ENCODE measurements around the gene GCLM. TPM values are rescaled to one million over a fixed set of nuclear protein-coding genes. Genes with fewer than 3 reads are reported as not detected.

The GCLM gene
- total and polyA plus RNA-seq, 9 of the 15 experiments (the other 6 are each of a cell fraction or from before 2014, with no cell fraction given) = 9.3 to 71.6 (median 24.5) TPM

- TF ChIP-seq, protein P1, sequence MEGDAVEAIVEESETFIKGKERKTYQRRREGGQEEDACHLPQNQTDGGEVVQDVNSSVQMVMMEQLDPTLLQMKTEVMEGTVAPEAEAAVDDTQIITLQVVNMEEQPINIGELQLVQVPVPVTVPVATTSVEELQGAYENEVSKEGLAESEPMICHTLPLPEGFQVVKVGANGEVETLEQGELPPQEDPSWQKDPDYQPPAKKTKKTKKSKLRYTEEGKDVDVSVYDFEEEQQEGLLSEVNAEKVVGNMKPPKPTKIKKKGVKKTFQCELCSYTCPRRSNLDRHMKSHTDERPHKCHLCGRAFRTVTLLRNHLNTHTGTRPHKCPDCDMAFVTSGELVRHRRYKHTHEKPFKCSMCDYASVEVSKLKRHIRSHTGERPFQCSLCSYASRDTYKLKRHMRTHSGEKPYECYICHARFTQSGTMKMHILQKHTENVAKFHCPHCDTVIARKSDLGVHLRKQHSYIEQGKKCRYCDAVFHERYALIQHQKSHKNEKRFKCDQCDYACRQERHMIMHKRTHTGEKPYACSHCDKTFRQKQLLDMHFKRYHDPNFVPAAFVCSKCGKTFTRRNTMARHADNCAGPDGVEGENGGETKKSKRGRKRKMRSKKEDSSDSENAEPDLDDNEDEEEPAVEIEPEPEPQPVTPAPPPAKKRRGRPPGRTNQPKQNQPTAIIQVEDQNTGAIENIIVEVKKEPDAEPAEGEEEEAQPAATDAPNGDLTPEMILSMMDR (IDR thresholded peaks at IDR 0.05 in 2 of 3, conservative IDR thresholded peaks at IDR 0.05 in 1 of 3; ENCODE audit: insufficient read depth in 2 of 3, low read depth in 1 of 3, low read length in 3 of 3) = peak; percentile 31 to 51 (median 40); a peak in 5 of 6 replicates
- no peak for TF ChIP-seq MAFK (IDR thresholded peaks at IDR 0.05; ENCODE audit: low read length)
- no peak for TF ChIP-seq SIRT6 (IDR thresholded peaks at IDR 0.05; ENCODE audit: low read depth, low read length)
- no peak for TF ChIP-seq MCM2 (IDR thresholded peaks at IDR 0.05; ENCODE audit: low read depth)
- no peak for TF ChIP-seq ZKSCAN1 (IDR thresholded peaks at IDR 0.05; ENCODE audit: low read depth, low read length)
- TF ChIP-seq POU5F1 (IDR thresholded peaks at IDR 0.05; ENCODE audit: borderline replicate concordance, low read depth, low read length, partially characterized antibody) = no peak
- TF ChIP-seq TGIF2 (CRISPR knock-in tag; IDR thresholded peaks at IDR 0.05) = peak; percentile 22; the same call in 1 of the 2 replicates
- no peak for TF ChIP-seq ZNF695 (CRISPR knock-in tag; IDR thresholded peaks at IDR 0.05)
- no peak for TF ChIP-seq CCAR2 (IDR thresholded peaks at IDR 0.05; ENCODE audit: low read depth, low read length)
- no peak for TF ChIP-seq ZNF586 (CRISPR knock-in tag; conservative IDR thresholded peaks at IDR 0.05)
- TF ChIP-seq, protein P2, sequence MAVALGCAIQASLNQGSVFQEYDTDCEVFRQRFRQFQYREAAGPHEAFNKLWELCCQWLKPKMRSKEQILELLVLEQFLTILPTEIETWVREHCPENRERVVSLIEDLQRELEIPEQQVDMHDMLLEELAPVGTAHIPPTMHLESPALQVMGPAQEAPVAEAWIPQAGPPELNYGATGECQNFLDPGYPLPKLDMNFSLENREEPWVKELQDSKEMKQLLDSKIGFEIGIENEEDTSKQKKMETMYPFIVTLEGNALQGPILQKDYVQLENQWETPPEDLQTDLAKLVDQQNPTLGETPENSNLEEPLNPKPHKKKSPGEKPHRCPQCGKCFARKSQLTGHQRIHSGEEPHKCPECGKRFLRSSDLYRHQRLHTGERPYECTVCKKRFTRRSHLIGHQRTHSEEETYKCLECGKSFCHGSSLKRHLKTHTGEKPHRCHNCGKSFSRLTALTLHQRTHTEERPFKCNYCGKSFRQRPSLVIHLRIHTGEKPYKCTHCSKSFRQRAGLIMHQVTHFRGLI (CRISPR knock-in tag; IDR thresholded peaks at IDR 0.05) = no peak
- TF ChIP-seq SIN3A (IDR thresholded peaks at IDR 0.05; ENCODE audit: borderline replicate concordance in 2 of 2, control insufficient read depth in 1 of 2, low read depth in 2 of 2, low read length in 2 of 2) = 0 out of 4 replicates have a peak, but pooled peaks of 1 of the 2 experiments have one; percentile 31
- TF ChIP-seq, protein P3, sequence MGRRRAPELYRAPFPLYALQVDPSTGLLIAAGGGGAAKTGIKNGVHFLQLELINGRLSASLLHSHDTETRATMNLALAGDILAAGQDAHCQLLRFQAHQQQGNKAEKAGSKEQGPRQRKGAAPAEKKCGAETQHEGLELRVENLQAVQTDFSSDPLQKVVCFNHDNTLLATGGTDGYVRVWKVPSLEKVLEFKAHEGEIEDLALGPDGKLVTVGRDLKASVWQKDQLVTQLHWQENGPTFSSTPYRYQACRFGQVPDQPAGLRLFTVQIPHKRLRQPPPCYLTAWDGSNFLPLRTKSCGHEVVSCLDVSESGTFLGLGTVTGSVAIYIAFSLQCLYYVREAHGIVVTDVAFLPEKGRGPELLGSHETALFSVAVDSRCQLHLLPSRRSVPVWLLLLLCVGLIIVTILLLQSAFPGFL (CRISPR knock-in tag; IDR thresholded peaks at IDR 0.05) = no peak
- no peak; the same call in 1 of the 2 replicates for TF ChIP-seq GTF2F1 (IDR thresholded peaks at IDR 0.05; ENCODE audit: low read depth, low read length)
- TF ChIP-seq ZC3H11A (IDR thresholded peaks at IDR 0.05; ENCODE audit: low read depth, low read length) = no peak
- TF ChIP-seq, protein P4, sequence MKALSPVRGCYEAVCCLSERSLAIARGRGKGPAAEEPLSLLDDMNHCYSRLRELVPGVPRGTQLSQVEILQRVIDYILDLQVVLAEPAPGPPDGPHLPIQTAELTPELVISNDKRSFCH (CRISPR knock-in tag; IDR thresholded peaks at IDR 0.05) = no peak
- TF ChIP-seq, protein P4 (tag; IDR thresholded peaks at IDR 0.05) = no peak
- no peak for TF ChIP-seq FOXA1 (IDR thresholded peaks at IDR 0.05; ENCODE audit: borderline replicate concordance)
- TF ChIP-seq ARID3B (CRISPR knock-in tag; IDR thresholded peaks at IDR 0.05; ENCODE audit: borderline replicate concordance) = no peak
Measured at GRCh38 chr1:93846206-93846991, 62.8 kb downstream of the GCLM start (continued).

All from K562 (cell line).